Stimulated activated CD4-positive, alpha-beta T cell treated with anti-CD3 and anti-CD28 coated beads, TNF-alpha, amount 100 ng/mL, for 48 hours (primary cell): ENCODE measurements around the gene ST6GAL1.
A peak's percentile ranks its signal among the peaks of the same experiment; 100 is the strongest.
"Not testable (repeated sequence)": the region's sequence is repeated elsewhere in the genome, so short reads cannot be mapped to it uniquely, and the experiment has no call there.

Source experiments
- DNase-seq, 3 donors: peaks; one replicate each; pipeline ENCODE4 v3.0.0-alpha.2; 2020; ENCODE audit warnings: low read depth in 3 of 3

ST6GAL1 gene

GRCh38 chr3:187021748-187022402 lies 91.5 kb downstream of the ST6GAL1 start:
- no peak for DNase-seq

DNA sequence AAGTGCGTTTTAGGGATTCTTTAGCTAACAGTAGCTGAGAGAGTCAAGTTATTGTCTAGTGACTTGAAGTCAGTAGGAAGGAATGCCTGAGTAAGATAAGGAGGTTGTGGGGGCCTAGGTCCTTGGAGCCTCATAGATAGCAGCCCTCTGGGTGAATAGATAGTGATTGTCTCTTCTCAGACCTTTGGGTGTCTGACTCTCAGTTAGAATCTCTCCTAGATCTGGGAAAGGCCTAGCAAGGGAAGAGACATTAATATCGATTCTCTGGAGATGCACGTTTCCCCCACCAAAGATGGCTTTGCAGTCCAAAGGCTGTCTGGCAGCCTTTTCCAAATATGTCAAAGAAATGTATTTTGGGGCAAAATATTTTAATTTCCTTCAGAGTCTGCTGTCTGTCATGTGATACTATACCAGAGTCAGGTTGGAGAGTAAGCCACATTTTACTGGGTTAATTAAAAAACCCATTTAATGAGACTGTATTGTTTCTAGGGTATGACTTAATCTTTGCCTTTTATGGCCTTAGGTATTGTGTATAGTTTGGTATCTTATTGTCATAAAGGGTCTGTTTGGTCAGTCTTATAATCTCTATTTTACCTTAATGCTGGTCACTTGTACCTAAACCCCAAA lies 92.2 kb downstream of the ST6GAL1 start:
- DNase-seq = no peak

DNA sequence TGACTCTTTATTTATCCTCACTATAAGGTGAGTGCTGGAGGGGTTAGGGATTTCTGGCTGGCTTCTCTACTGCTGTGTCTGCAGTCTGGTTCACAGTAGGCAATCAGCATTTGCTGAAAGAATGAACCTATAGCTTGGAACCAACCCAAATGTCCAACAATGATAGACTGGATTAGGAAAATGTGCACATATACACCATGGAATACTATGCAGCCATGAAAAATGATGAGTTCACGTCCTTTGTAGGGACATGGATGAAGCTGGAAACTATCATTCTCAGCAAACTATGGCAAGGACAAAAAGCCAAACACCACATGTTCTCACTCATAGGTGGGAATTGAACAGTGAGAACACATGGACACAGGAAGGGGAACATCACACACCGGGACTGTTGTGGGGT lies 93.0 kb downstream of the ST6GAL1 start:
- DNase-seq = not testable (repeated sequence)

DNA sequence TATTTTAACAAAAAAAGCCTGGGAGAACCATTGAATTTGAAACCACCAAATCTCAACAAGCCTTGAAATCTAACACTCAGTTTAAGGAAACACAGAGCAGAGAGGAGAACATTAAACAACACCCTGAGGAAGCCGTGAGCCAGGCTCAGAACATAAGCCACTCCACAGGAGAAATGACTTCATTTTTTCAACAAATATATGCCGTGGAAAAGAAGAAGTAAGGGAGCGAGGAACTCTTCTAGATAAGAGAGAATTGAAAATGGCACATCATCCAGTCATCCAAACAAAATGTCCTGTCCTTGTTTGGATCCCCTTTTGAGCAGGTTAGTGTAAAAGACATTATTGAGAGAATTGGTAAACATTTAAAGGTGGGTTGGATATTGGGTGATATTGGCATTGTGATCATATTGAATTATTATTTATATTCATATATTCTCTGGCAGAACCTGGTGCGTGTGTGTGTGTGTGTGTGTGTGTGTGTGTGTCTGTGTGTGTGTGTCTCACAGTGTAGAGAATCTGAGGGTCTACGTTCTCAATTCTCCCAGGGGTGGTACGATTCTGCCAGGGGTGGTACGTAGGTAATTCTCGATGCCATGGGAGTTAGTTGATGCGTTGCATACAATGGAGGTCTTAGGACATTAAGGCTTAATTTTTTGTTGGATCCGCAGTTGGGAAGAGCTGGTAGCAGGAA lies 94.4 kb downstream of the ST6GAL1 start:
- DNase-seq = no peak

GRCh38 chr3:187025254-187025655 lies 94.9 kb downstream of the ST6GAL1 start:
- peak in 2 of 3 donors; percentile 41 to 42 for DNase-seq

DNA sequence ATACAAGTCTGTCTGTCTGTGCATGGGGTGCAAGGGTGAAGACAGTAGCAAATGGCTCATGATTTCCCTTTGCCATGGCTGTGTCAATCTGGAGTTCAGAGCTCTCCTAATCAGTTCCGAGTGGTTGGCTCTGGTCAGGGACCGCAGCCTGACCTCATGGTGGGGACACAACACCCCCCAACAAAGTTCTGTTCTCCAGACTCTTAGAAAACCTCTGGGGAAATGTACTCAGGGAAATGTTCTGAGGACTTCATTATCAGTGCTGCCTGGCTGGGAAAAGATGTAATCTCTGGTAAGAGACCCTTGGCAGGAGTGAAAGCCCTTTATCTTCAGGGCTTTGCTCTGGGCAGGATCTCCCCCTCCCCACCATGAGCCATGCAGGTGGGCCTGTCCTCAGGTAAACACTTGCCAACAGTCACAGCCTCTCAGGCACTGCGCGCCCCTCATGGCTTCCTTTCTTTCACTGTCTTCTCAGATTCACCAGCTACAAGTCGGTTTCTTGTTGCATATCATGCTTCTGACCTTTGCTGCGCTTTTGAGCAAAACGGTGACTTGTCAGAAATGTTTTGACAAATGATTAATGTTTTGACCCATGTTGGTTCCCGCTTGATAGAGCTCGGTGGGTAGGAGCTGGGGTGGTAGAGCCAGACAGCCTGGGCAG lies 95.5 kb downstream of the ST6GAL1 start:
- DNase-seq = no peak

GRCh38 chr3:187026317-187026670 lies 96.0 kb downstream of the ST6GAL1 start:
- DNase-seq = no peak

DNA sequence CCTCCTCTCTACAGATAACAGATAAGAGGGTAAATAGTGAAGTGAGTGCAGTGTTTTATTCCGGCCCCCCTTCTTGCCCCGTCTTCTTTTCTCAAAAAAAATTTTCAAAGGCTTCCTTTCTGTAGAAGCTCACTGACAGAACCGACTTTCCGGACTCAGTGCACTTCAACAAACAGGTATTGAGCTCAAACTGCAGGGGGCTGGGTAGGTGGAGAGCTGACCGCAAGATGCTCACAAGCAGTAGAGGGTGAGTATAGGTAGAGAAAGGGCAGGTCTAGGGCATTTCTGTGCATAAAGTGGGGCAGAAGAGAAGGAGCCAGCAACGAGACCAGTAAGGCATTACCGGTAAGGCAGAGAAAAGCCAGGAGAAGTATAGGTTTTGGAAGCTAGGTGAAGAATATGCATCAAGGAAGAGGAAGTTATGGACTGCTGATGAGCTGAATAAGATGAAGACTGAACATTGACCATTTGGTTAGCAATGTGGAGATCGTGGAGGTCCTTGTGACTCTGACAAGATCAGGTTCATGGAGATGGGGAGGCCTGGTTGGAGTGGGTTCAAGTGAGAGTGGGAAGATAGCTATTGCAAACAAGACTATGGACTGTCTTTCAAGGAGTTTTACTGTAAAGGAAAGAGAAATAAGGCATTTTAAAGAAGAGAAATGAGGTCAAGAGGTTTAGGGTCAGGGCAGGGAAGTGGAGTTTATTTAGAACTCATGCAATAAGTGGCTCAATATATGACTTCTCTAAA lies 97.4 kb downstream of the ST6GAL1 start:
- no peak for DNase-seq

GRCh38 chr3:187031934-187032333 lies 101.6 kb downstream of the ST6GAL1 start:
- DNase-seq = no peak

DNA sequence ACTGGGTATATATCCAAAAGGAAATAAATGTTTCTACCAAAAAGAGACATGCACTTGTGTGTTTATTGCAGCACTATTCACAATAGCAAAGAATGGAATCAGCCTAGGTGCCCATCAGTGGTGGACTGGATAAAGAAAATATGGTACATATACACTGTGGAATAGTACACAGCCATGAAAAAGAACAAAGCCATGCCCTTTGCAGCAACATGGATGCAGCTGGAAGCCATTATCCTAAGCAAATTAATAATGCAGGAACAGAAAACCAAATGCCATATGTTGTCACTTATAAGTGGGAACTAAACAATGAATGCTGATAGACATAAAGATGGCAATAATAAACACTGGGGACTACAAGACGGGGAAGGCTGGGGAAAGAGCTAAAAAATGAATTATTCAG lies 106.1 kb downstream of the ST6GAL1 start:
- DNase-seq = no peak

DNA sequence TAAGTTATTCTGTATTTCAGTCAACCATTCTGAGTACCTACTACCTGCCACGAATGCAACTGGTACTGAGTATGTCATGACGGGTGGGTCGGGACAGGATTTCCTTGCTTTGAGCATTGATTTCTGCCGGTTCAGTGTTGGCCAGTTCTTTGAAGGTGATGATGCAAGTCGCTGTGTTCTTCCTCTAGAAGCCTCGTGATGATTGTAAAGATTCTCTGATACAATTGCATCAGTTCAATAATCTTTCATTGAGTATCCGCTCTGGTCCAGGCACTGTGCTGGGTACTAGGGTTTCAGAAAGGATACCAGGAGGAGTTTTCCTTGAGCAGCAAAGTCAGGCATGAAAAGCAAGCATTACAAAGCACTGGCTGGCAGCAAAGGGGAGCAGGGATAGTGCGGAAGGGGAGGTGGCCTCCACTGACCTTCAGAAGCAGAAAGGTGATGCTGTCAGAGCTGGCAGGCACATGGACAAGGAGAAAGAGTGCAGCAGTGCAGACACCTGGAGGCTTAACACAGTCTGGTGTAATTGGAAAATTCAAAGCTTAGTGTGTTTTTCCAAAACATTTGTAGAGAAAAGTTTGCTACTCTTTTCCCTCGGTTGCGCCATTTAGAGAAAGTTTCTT lies 108.9 kb downstream of the ST6GAL1 start:
- DNase-seq = no peak

GRCh38 chr3:187039723-187040414 lies 109.5 kb downstream of the ST6GAL1 start:
- no peak for DNase-seq

- DNase-seq = no peak
Observed at GRCh38 chr3:187040516-187041361, 110.4 kb downstream of the ST6GAL1 start.

DNA sequence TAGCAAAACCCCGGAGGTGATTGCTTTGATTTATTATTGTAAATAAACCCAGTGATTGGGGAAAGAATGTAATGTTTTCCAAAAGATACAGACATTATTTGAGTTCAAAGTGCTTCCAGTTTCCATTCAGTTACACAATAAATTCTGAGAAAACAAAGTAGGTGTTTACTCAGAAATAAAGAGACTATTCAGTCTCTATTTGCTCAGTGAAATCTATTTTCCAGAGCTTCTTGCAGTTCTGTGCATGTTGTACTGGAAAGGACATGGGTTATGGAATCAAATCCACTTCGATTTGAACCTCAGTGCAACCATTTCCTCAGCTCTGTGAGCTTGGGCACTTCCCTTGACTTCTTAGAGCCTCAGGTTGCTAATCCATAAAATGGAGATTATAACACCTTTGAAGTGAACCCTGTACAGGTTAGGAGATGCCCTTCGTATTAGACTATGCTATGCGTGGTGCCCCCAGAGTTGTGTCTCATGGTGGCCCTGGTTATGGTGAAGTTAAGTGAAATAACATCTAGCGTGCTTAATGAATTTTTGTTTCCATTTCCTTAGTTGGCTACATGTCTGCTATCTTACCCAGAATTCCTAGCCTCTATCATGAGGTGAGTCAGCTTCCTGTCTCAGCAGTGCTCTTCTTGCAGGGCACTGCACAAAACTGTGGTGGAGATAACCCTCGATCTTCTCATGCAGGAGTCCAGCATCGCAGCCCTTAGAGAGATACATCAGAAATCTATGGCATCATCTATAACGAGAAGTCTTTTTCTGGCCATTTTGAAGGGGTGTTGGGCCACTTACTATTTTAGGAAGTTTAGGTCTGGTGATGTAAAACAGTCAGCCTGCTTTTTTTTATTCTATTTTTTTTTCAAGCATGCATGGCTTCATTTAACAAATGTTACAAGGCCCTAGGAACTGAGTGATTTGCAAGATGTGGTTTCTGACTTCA lies 111.3 kb downstream of the ST6GAL1 start:
- DNase-seq = no peak

DNA sequence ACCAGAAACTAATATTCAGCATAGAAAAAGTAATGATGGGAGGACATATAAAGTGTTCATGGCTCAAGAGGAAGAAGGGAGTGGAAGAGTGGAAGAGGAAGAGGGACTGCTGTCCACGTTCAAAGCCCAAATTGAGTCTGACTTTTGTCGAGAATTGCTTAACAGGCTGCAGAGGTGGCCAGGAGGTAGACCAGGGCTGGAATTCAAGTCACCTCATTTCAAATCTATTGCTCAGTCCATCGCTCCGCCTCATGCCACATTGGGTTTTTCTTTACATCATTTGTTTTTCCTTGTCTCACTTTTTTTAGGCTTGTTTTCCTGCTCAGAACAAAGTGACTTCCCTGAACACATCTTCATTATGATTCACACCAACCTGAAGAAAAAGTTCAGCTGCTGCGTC lies 112.0 kb downstream of the ST6GAL1 start:
- no peak for DNase-seq

DNA sequence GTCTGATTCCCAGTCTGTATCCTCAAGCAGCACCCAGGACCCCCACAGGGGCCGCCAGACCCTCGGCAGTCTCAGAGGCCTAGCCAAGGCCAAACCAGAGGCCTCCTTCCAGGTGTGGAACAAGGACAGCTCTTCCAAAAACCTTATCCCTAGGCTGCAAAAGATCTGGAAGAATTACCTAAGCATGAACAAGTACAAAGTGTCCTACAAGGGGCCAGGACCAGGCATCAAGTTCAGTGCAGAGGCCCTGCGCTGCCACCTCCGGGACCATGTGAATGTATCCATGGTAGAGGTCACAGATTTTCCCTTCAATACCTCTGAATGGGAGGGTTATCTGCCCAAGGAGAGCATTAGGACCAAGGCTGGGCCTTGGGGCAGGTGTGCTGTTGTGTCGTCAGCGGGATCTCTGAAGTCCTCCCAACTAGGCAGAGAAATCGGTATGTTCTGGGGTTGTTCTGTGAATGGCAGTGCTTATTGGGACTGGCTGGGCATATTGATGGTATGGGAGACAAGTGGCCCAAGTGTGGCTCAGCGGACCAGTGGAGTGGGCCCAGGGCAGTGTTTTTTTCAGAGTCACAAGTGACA lies 112.6 kb downstream of the ST6GAL1 start:
- DNase-seq = no peak

DNA sequence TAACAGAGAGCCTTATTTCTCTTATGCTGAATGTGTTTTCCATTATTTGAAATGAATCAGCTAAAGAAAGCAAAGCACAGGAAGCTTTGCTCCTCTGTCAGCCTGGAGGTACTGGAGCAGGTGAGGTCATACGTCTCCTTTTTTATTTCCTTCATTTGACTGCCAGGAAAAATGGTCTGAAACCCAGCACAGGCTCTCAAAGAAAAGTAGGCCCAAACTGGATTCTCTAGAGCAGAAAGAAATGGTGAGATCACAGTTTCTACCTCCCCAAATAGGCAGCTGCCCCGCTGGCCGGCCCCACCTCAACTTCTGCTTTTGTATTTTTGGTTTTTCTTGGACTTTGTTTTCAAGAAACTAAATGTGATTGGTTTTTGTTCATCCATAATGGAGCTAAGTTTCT lies 113.9 kb downstream of the ST6GAL1 start:
- DNase-seq = no peak

- DNase-seq = no peak
Observed at GRCh38 chr3:187044867-187045552, 114.7 kb downstream of the ST6GAL1 start.
